GM12892 (cell line): ENCODE data around the gene MAP1LC3B2.

Experiments
- POLR2A ChIP-seq: IDR thresholded peaks from 2 replicates; pipeline ENCODE4 v1.6.1; 2011; ENCODE audit warnings: low read depth, low read length, control low read depth
- POLR2AphosphoS5 ChIP-seq: IDR thresholded peaks from 2 replicates; pipeline ENCODE4 v1.6.1; 2011; ENCODE audit warnings: low read depth, low read length, control low read depth
- TAF1 ChIP-seq: IDR thresholded peaks from 2 replicates; pipeline ENCODE4 v1.6.1; 2011; ENCODE audit warnings: low read depth, mild to moderate bottlenecking, control low read depth, low read length, borderline replicate concordance

- no peak for TF ChIP-seq POLR2AphosphoS5
- no peak for TF ChIP-seq TAF1
- no peak for TF ChIP-seq POLR2A
Measured at GRCh38 chr12:116538076-116538591, 21.0 kb upstream of the MAP1LC3B2 start.
